HS-5 (cell line): Measurements from ENCODE around the gene EPHA5.

Experiments
- DNase-seq: peaks from one replicate; pipeline ENCODE4 v3.0.0-alpha.2; 2012; ENCODE audit warnings: low read depth

Gene EPHA5

GRCh38 chr4:65670331-65671031, at the start of gene EPHA5:
Gene EPHA5, minus strand, starts transcription at chr4:65670489. Its CDS starts 747 bp downstream, at chr4:65669742.
- DNase-seq = peak; percentile 65

GRCh38 chr4:65719635-65720034, 49.3 kb upstream of the EPHA5 start:
- no peak for DNase-seq

- no peak for DNase-seq
These were observed 28.3 kb upstream of the EPHA5 start for GRCh38 chr4:65698631-65699030.

GRCh38 chr4:65696436-65696835, 26.1 kb upstream of the EPHA5 start:
- no peak for DNase-seq

- no peak for DNase-seq
These were observed 1.1 kb upstream of the EPHA5 start for GRCh38 chr4:65671372-65671771.

- DNase-seq = peak; percentile 15
These were observed 314 bp downstream of the EPHA5 start for GRCh38 chr4:65670020-65670330.

- DNase-seq = no peak
These were observed 924 bp downstream of the EPHA5 start for GRCh38 chr4:65669111-65670019.

GRCh38 chr4:65668201-65669089, 1.8 kb downstream of the EPHA5 start:
- DNase-seq = no peak

GRCh38 chr4:65667506-65668041, 2.7 kb downstream of the EPHA5 start:
- no peak for DNase-seq

- no peak for DNase-seq
These were observed 4.3 kb downstream of the EPHA5 start for GRCh38 chr4:65665771-65666523.

- DNase-seq = no peak
These were observed 8.8 kb downstream of the EPHA5 start for GRCh38 chr4:65661471-65661870.

GRCh38 chr4:65658117-65658516, 12.2 kb downstream of the EPHA5 start:
- DNase-seq = no peak

- no peak for DNase-seq
These were observed 14.3 kb downstream of the EPHA5 start for GRCh38 chr4:65656008-65656407.

- DNase-seq = no peak
These were observed 15.3 kb downstream of the EPHA5 start for GRCh38 chr4:65654976-65655375.

- DNase-seq = no peak
These were observed 16.4 kb downstream of the EPHA5 start for GRCh38 chr4:65653740-65654361.

GRCh38 chr4:65651751-65652150, 18.5 kb downstream of the EPHA5 start:
- no peak for DNase-seq

- DNase-seq = no peak
These were observed 19.3 kb downstream of the EPHA5 start for GRCh38 chr4:65651031-65651430.

- no peak for DNase-seq
These were observed 24.2 kb downstream of the EPHA5 start for GRCh38 chr4:65646136-65646535.

GRCh38 chr4:65645185-65645584, 25.1 kb downstream of the EPHA5 start:
- no peak for DNase-seq

GRCh38 chr4:65635051-65635821, 35.1 kb downstream of the EPHA5 start:
- DNase-seq = no peak
